ENCODE measurements around the gene USP49.

The USP49 gene

GRCh38 chr6:41757931-41758640 is 137.1 kb downstream of the USP49 start:
- no peak for DNase-seq (ENCODE audit: low read depth in 2 of 2)

- no peak for DNase-seq (ENCODE audit: low read depth in 2 of 2)
Observed at GRCh38 chr6:41757271-41757670, 137.9 kb downstream of the USP49 start.

- no peak for DNase-seq (ENCODE audit: low read depth in 2 of 2)
Observed at GRCh38 chr6:41756354-41756753, 138.8 kb downstream of the USP49 start.

- DNase-seq (ENCODE audit: low read depth in 2 of 2), result no peak
Observed at GRCh38 chr6:41755895-41756294, 139.3 kb downstream of the USP49 start.

GRCh38 chr6:41750374-41750773 is 144.8 kb downstream of the USP49 start:
- DNase-seq (ENCODE audit: low read depth in 2 of 2), result no peak

- no peak for DNase-seq (ENCODE audit: low read depth in 2 of 2)
Observed at GRCh38 chr6:41748542-41748941, 146.6 kb downstream of the USP49 start.

- DNase-seq (ENCODE audit: low read depth in 2 of 2), result no peak
Observed at GRCh38 chr6:41748102-41748477, 147.1 kb downstream of the USP49 start.

- no peak for DNase-seq (ENCODE audit: low read depth in 2 of 2)
Observed at GRCh38 chr6:41747256-41748101, 147.7 kb downstream of the USP49 start, which contains the start of gene PGC. PGC (minus strand) TSS chr6:41747397; CDS start chr6:41747334, 63 bp downstream.

GRCh38 chr6:41746107-41746506 is 149.1 kb downstream of the USP49 start:
- DNase-seq (ENCODE audit: low read depth in 2 of 2), result no peak

GRCh38 chr6:41744236-41744787 is 150.9 kb downstream of the USP49 start:
- DNase-seq (ENCODE audit: low read depth in 2 of 2), result no peak

- no peak for DNase-seq (ENCODE audit: low read depth in 2 of 2)
Observed at GRCh38 chr6:41743406-41744235, 151.6 kb downstream of the USP49 start.

GRCh38 chr6:41741625-41742490 is 153.3 kb downstream of the USP49 start:
- DNase-seq (ENCODE audit: low read depth in 2 of 2), result no peak

GRCh38 chr6:41740366-41741162 is 154.6 kb downstream of the USP49 start:
- no peak for DNase-seq (ENCODE audit: low read depth in 2 of 2)
